NCI-H1092 treated with DMSO at 0.1 percent for 48 hours (cell line): Measurements from ENCODE around the gene NKG7.

Source experiments
- DNase-seq: peaks from one replicate; lab custom pipeline; 2025; lab: John Stamatoyannopoulos, UW

NKG7 gene

GRCh38 chr19:51361239-51361638 is 11.2 kb downstream of the NKG7 start:
- DNase-seq, result no peak

GRCh38 chr19:51359294-51359693 is 13.2 kb downstream of the NKG7 start:
- no peak for DNase-seq

GRCh38 chr19:51357952-51358351 is 14.5 kb downstream of the NKG7 start:
- DNase-seq, result no peak

GRCh38 chr19:51356159-51356801 is 16.2 kb downstream of the NKG7 start:
- DNase-seq, result no peak

- no peak for DNase-seq
These were observed 17.7 kb downstream of the NKG7 start for GRCh38 chr19:51354742-51355148.

- DNase-seq, result no peak
These were observed 18.2 kb downstream of the NKG7 start for GRCh38 chr19:51354103-51354741.

- DNase-seq, result no peak
These were observed 19.6 kb downstream of the NKG7 start for GRCh38 chr19:51352783-51353360.

GRCh38 chr19:51351266-51351990 is 21.0 kb downstream of the NKG7 start:
- DNase-seq, result no peak

- DNase-seq, result no peak
These were observed 25.1 kb downstream of the NKG7 start for GRCh38 chr19:51347209-51347928.

- no peak for DNase-seq
These were observed 25.7 kb downstream of the NKG7 start for GRCh38 chr19:51346742-51347141.

GRCh38 chr19:51345076-51345620 is 27.3 kb downstream of the NKG7 start:
- no peak for DNase-seq

GRCh38 chr19:51342631-51343569 is 29.6 kb downstream of the NKG7 start:
- DNase-seq, result no peak

- no peak for DNase-seq
These were observed 30.4 kb downstream of the NKG7 start, which contains the start of gene VSIG10L for GRCh38 chr19:51341976-51342580. VSIG10L (minus strand) TSS chr19:51342139; CDS start chr19:51342124, 15 bp downstream.

GRCh38 chr19:51341066-51341465 is 31.4 kb downstream of the NKG7 start:
- no peak for DNase-seq

GRCh38 chr19:51339687-51340656 is 32.5 kb downstream of the NKG7 start:
- peak; percentile 5 for DNase-seq

- DNase-seq, result no peak
These were observed 33.2 kb downstream of the NKG7 start for GRCh38 chr19:51339313-51339686.

- peak; percentile 33 for DNase-seq
These were observed 33.7 kb downstream of the NKG7 start for GRCh38 chr19:51338563-51339312.

- no peak for DNase-seq
These were observed 34.4 kb downstream of the NKG7 start for GRCh38 chr19:51337861-51338562.
